ENCODE results near the gene HERC2.
"Not testable (repeated sequence)": the region's sequence is repeated elsewhere in the genome, so short reads cannot be mapped to it uniquely, and the experiment has no call there.

Gene HERC2

DNA sequence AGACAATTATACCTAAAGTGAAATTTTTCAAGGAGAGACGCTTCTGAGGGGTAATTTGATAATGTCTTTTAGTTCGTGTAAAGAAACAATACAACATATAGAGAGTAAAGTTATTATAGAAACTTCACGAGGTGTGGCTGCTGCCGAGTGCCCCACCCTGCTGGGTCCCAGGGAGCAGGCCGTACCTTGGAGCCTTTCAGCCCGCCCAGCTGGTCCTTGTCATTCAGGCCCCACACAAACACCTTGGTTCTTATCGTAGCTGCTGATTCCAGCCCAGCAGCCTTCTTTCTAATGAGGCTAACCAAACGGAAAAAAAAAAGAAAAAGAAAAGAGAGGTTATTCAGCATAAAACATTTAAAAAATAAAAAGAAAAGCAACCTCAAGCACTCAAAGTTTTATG is 139.8 kb downstream of the HERC2 start:
- ATAC-seq: no peak
- Mint-ChIP-seq H3K4me1 (no peaks in the 10 kb centered on the region), H3K27ac (no peak overlapping the region), H3K9me3 (no peaks in the 10 kb centered on the region), H3K4me3 (no peak overlapping the region), H3K27me3 (no peaks in the 10 kb centered on the region)
- no peak for DNase-seq

- H3K27ac Mint-ChIP-seq: no peak overlapping the region
- ATAC-seq: no peak
Observed at GRCh38 chr15:28181366-28181765, 140.6 kb downstream of the HERC2 start.

GRCh38 chr15:28179270-28179669 is 142.7 kb downstream of the HERC2 start:
- H3K9me3 Mint-ChIP-seq: no peaks in the 10 kb centered on the region
- H3K4me1 Mint-ChIP-seq: no peaks in the 10 kb centered on the region
- no peaks in the 10 kb centered on the region for H3K27me3 Mint-ChIP-seq
- H3K4me3 Mint-ChIP-seq: no peak overlapping the region
- DNase-seq (no peak), ATAC-seq (no peak)
- H3K27ac Mint-ChIP-seq: no peak overlapping the region

More at GRCh38 chr15:28181366-28181765, 140.6 kb downstream of the HERC2 start:
- no peak for DNase-seq
- Mint-ChIP-seq H3K27me3 (no peaks in the 10 kb centered on the region), H3K9me3 (no peaks in the 10 kb centered on the region), H3K4me3 (no peak overlapping the region), H3K4me1 (no peaks in the 10 kb centered on the region)

DNA sequence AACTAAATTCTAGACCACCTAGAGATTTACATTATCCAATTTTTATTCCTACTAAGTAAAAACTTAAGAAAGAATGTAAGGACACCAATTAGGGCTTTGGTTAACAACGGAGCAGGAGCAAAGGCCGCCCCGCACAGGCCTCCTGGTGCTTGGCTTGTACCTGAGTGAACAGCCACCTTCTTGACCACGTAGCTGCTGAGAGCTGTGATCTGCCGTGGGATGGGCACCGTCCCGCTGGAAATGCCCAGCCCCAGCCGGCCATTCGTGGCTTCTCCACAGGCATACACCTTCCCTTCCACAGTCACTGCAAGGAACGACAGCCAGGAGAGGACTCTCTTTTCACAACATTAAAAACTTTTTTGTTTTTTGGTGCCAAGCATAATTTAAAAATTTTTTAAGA is 143.3 kb downstream of the HERC2 start:
- H3K27me3 Mint-ChIP-seq: no peaks in the 10 kb centered on the region
- H3K4me3 Mint-ChIP-seq: no peak overlapping the region
- ATAC-seq (no peak), DNase-seq (no peak)
- H3K4me1 Mint-ChIP-seq: no peaks in the 10 kb centered on the region
- no peaks in the 10 kb centered on the region for H3K9me3 Mint-ChIP-seq
- no peak overlapping the region for H3K27ac Mint-ChIP-seq

DNA sequence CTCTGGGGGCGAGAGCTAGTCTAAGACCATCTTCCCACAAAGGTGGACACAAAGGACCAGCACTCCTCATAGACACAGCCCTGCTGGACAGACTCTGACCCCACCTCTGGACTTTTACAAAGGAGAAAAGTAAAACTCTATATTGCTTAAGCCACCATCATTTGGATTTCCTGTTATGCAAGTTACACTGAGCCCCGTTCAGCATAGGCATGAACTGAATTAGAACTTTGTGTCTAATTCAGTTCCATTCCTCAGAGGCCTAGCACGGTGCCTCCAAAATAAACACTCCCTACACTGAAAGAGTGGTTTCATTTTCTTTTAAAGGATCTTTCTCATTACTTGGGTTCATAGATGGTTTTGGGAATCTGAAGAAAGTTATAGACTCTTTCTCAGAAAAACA is 143.7 kb downstream of the HERC2 start:
- Mint-ChIP-seq H3K4me1 (no peaks in the 10 kb centered on the region), H3K4me3 (no peak overlapping the region), H3K27me3 (no peaks in the 10 kb centered on the region), H3K9me3 (no peaks in the 10 kb centered on the region), H3K27ac (peak overlapping the region in 1 of 2 donors; percentile 4)
- DNase-seq (no peak), ATAC-seq (no peak)

DNA sequence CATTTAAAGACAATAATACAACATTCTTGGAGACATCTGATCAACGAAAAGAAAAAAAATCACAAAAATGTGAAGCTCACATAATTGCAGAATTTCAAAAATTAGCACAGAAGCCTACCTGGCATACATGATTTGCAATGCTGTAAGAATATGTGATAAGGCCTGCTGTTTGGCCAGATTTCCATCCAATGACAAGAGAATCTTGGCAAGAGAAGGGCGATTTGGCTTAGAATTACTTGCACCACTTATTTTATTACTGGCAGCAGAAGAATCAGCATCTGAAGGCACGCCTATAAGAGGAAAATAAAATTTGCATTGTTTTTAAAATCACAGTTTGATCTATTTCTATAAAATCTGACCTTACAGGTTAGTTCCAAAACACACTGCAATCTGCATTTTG is 152.6 kb downstream of the HERC2 start:
- no peaks in the 10 kb centered on the region for H3K4me1 Mint-ChIP-seq
- H3K9me3 Mint-ChIP-seq: no peaks in the 10 kb centered on the region
- H3K27ac Mint-ChIP-seq: peak overlapping the region in 1 of 2 donors; percentile 27
- DNase-seq: no peak
- H3K4me3 Mint-ChIP-seq: no peak overlapping the region
- H3K27me3 Mint-ChIP-seq: no peaks in the 10 kb centered on the region
- no peak for ATAC-seq

DNA sequence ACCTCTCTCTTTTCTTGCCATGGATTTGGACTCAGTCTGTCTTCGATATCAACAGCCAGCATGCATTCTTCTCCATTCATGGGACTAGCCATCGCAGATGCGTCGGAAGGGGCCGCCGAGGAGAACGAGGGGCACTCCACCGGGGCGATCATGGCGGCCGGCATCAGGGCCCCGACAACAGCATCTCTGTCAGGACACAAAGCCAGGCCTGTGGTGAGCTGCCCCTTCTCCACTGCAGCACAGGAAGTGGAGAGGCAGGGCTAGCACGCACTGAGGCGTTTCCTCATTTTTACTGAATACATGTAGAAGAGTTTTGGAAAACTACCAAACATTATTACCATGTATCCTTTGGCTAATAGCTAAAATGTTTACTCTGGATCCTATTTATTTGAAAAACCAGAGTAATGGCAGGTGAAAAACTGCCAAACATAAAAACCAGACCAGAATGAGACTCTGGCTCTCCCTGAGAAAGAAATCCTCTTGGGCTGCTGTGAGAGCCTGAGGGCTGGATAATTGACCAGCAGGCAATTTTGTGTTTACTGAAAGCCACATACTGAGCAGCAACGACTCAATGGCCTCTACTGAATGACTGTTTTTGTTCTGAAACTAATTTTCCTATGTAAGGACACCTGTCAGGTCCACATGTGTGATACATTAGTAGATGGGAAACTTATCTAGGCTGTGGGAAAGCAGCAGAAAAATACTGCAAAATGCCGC is 153.4 kb downstream of the HERC2 start:
- not testable (repeated sequence) for H3K27me3 Mint-ChIP-seq, ATAC-seq, H3K4me1 Mint-ChIP-seq, H3K4me3 Mint-ChIP-seq, H3K9me3 Mint-ChIP-seq, DNase-seq
- H3K27ac Mint-ChIP-seq: peak overlapping the region in 1 of 2 donors; percentile 81

GRCh38 chr15:28167042-28167441 is 154.9 kb downstream of the HERC2 start:
- H3K9me3 Mint-ChIP-seq: no peaks in the 10 kb centered on the region
- H3K4me1 Mint-ChIP-seq: no peaks in the 10 kb centered on the region
- no peak for DNase-seq
- ATAC-seq: no peak
- no peak overlapping the region for H3K27ac Mint-ChIP-seq
- no peak overlapping the region for H3K4me3 Mint-ChIP-seq
- H3K27me3 Mint-ChIP-seq: no peaks in the 10 kb centered on the region

DNA sequence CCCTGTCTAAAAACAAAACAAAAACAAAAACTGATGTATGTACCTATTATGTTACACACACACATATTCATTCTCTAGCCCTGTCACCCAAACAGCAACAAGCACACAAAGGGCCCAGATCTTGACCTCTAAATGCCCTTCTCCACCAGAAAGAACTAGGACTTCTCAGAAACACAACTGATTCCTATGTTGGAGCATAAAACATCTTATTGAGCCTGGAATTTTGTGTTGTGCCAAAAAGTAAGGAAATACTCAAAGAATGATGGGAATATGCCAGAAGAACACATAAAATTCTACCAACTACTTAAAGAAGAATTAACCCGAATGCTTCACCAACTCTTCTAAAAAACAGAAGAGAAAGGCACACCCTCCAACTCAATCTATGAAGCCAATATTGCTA is 156.2 kb downstream of the HERC2 start:
- H3K4me1 Mint-ChIP-seq: no peaks in the 10 kb centered on the region
- H3K9me3 Mint-ChIP-seq: no peaks in the 10 kb centered on the region
- ATAC-seq (no peak), DNase-seq (no peak)
- no peak overlapping the region for H3K4me3 Mint-ChIP-seq
- no peaks in the 10 kb centered on the region for H3K27me3 Mint-ChIP-seq
- no peak overlapping the region for H3K27ac Mint-ChIP-seq

DNA sequence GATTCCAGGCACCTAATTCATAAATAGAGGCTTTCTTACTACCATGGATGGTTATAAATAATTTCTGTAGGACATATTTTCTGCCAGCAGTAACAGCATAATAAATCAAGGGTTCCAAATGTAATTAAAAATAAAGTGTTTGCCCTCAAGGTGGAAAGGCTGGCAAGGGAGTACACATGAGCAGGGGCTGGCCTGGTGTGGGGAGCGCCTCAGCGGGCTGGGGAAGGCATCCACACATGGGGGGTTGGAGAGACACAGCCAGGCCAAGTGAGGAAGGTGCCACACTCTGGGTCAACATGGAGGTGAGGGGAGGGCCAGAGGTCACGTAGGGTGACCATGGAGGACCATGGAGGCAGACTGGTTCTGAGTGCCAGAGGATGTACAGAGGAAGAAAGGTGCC is 157.1 kb downstream of the HERC2 start:
- no peaks in the 10 kb centered on the region for H3K27me3 Mint-ChIP-seq
- no peak for DNase-seq

DNA sequence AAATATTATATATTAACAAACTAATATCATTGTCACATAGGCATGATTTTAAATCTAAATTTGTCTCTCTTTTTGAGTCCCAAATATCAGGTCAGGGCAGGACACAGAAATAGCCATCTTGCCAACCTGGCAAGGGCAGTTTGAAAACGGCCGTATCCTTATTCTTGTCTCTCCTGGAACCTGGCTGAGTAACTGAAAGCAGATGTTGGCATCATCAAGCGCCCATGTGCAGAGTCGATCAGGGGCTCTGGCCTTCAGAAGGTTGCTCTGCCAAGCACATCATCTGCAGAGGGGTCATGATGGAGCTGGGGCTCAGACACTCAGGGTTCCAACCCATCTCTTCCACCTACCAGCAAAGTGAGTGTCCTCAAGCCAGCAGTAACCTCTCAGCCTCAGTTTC is 167.7 kb downstream of the HERC2 start:
- Mint-ChIP-seq H3K27ac (no peak overlapping the region), H3K27me3 (no peaks in the 10 kb centered on the region), H3K4me1 (no peaks in the 10 kb centered on the region), H3K9me3 (peaks cover 16 to 24% of the 10 kb centered on the region in 2 donors), H3K4me3 (no peak overlapping the region)
- ATAC-seq (no peak), DNase-seq (no peak)

More for the DNA sequence above, 157.1 kb downstream of the HERC2 start:
- H3K27ac Mint-ChIP-seq: peak overlapping the region in 1 of 2 donors; percentile 37
- H3K9me3 Mint-ChIP-seq: no peaks in the 10 kb centered on the region
- ATAC-seq: no peak
- no peak overlapping the region for H3K4me3 Mint-ChIP-seq
- H3K4me1 Mint-ChIP-seq: no peaks in the 10 kb centered on the region

DNA sequence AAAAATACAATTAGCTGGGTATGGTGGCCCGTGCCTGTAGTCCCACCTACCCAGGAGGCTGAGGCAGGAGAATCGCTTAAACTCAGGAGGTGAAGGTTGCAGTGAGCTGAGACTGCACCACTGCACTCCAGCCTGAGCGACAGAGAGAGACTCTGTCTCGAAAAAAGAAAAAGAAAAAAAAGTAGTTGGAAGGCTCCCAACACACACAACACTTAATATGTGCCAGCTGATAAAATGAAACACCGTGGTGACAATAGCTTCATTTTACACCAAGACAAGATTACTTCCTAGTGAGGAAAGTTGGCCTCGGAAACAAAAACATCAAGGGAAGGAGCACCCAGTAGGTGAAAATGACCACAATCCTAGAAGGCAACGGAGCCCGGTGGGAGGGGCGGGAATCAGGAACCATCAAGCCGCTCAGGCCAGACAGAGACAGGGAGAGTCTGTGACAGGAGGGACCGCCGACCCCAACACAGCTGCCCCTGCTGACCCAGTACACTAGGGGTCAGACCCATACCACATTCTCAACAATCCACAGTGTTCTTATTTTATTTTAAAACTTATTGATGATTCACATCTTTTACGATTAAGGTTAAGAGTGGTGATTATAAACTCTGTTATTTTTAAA is 168.4 kb downstream of the HERC2 start:
- Mint-ChIP-seq H3K4me3 (no peak overlapping the region), H3K27ac (no peak overlapping the region), H3K9me3 (peaks cover 23 to 24% of the 10 kb centered on the region in 2 donors), H3K27me3 (no peaks in the 10 kb centered on the region), H3K4me1 (no peaks in the 10 kb centered on the region)
- no peak for DNase-seq
- ATAC-seq: no peak

DNA sequence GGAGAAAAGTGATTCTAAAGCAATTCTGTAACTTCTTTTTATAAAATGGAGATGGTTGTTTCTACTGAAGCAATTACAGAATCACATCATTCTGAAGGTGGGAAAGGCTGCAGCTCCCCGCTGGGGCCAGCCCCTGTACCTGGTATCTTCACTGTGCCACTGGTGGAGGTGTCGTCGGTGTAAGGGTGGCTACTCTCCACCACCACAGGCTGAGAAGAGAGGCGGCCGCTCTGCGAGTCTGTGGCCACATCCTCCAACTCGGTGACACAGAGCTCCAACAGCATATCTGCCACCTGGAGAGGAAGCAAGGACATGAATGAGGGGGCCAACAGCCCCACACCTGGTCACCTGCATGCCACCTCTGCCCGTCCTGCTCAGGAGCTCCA is 169.4 kb downstream of the HERC2 start:
- Mint-ChIP-seq H3K9me3 (peaks cover 16 to 30% of the 10 kb centered on the region in 2 donors), H3K27ac (peak overlapping the region in 1 of 2 donors; percentile 95)
- not testable (repeated sequence) for ATAC-seq, DNase-seq, H3K27me3 Mint-ChIP-seq, H3K4me1 Mint-ChIP-seq, H3K4me3 Mint-ChIP-seq

- H3K9me3 Mint-ChIP-seq: peaks cover 13 to 30% of the 10 kb centered on the region in 2 donors
- not testable (repeated sequence) for DNase-seq, ATAC-seq, H3K27me3 Mint-ChIP-seq, H3K4me3 Mint-ChIP-seq, H3K4me1 Mint-ChIP-seq
- H3K27ac Mint-ChIP-seq: peak overlapping the region in 1 of 2 donors; percentile 95
Observed at GRCh38 chr15:28151864-28152537, 170.0 kb downstream of the HERC2 start.

DNA sequence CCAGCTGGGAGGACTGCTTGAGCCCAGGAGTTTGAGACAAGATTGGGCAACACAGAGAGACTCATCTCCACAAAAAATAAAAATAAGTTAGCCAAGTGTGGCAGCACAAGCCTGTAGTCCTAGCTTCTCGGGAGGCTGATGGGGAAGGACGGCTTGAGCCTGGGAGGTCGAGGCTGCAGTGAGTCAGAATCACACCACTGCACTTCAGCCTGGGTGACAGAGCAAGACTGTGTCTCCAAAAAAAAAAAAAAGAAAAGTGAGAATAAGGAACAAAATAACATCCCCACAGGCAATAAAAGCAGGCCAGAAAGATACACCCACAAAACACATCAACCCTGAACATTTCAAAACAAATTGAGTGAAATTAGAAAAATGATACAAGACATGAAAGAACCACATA is 174.2 kb downstream of the HERC2 start:
- Mint-ChIP-seq H3K9me3 (peaks cover 13 to 30% of the 10 kb centered on the region in 2 donors), H3K4me3 (no peak overlapping the region), H3K27me3 (no peaks in the 10 kb centered on the region), H3K4me1 (no peaks in the 10 kb centered on the region), H3K27ac (peak overlapping the region in 1 of 2 donors; percentile 10)
- ATAC-seq: no peak
- DNase-seq: no peak

GRCh38 chr15:28145419-28145818 is 176.6 kb downstream of the HERC2 start:
- peaks cover 11 to 26% of the 10 kb centered on the region in 2 donors for H3K9me3 Mint-ChIP-seq
- ATAC-seq, H3K27ac Mint-ChIP-seq, H3K4me1 Mint-ChIP-seq, H3K27me3 Mint-ChIP-seq, DNase-seq, H3K4me3 Mint-ChIP-seq: not testable (repeated sequence)

All from stimulated activated naive CD8-positive, alpha-beta T cell treated with anti-CD3 and anti-CD28 coated beads, Interleukin-15, amount 100 ng/mL, for 72 hours (primary cell).